Nephron progenitor cell (in vitro differentiated cells): ENCODE data around the gene ST3GAL4.
A peak's percentile ranks its signal among the peaks of the same experiment; 100 is the strongest.

ENCODE experiments used
- DNase-seq: peaks from one replicate; pipeline ENCODE4 v3.0.0; 2021
- H3K27ac Mint-ChIP-seq: 2 replicates; pipeline ENCODE4 v1.8.0; 2021; ENCODE audit warnings: mild to moderate bottlenecking, moderate library complexity, mixed read lengths
- H3K27me3 Mint-ChIP-seq: 2 replicates; pipeline ENCODE4 v1.8.0; 2021; ENCODE audit warnings: mild to moderate bottlenecking, low read depth, mixed read lengths; ENCODE audit not compliant: poor library complexity
- H3K36me3 Mint-ChIP-seq: 2 replicates; pipeline ENCODE4 v1.8.0; 2021; ENCODE audit warnings: low read depth, mixed read lengths
- H3K4me1 Mint-ChIP-seq: 2 replicates; pipeline ENCODE4 v1.8.0; 2021; ENCODE audit warnings: mixed read lengths
- H3K4me3 Mint-ChIP-seq: 2 replicates; pipeline ENCODE4 v1.8.0; 2021; ENCODE audit warnings: mild to moderate bottlenecking, moderate library complexity, mixed read lengths
- H3K9me3 Mint-ChIP-seq: 2 replicates; pipeline ENCODE4 v1.8.0; 2021; ENCODE audit warnings: mild to moderate bottlenecking, moderate library complexity, mixed read lengths
- TF ChIP-seq, protein P1 (sequence below): fragments of 200-600 bp; sonication (generic); IDR thresholded peaks from 2 replicates; pipeline ENCODE4 v1.5.0; 2021; ENCODE audit warnings: antibody characterized with exemption

ST3GAL4 gene

DNA sequence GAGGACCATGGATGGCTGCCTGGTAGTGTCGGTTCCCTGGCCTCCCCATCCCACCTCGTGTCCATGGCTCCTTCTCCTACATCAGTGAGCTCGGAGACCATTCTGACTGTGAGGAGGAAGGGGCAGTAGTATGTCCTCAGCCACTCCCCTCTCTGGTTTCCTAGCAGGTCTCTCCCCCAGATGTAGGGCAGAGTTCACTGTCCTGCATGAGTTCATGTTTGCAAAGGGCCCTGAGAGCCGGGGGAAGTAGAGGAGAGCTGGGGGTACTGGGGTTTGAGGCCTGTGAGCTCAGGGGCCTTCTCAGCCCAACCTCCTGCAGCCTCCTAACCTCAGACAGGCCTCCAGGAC is 18.4 kb upstream of the ST3GAL4 start:
- Mint-ChIP-seq H3K27ac (peak overlapping the region; percentile 91), H3K36me3 (peaks cover 47% of the 10 kb centered on the region), H3K4me1 (peaks cover 89% of the 10 kb centered on the region), H3K9me3 (no peaks in the 10 kb centered on the region), H3K4me3 (no peak overlapping the region), H3K27me3 (peaks cover 3% of the 10 kb centered on the region)
- DNase-seq = no peak
- TF ChIP-seq, protein P1, sequence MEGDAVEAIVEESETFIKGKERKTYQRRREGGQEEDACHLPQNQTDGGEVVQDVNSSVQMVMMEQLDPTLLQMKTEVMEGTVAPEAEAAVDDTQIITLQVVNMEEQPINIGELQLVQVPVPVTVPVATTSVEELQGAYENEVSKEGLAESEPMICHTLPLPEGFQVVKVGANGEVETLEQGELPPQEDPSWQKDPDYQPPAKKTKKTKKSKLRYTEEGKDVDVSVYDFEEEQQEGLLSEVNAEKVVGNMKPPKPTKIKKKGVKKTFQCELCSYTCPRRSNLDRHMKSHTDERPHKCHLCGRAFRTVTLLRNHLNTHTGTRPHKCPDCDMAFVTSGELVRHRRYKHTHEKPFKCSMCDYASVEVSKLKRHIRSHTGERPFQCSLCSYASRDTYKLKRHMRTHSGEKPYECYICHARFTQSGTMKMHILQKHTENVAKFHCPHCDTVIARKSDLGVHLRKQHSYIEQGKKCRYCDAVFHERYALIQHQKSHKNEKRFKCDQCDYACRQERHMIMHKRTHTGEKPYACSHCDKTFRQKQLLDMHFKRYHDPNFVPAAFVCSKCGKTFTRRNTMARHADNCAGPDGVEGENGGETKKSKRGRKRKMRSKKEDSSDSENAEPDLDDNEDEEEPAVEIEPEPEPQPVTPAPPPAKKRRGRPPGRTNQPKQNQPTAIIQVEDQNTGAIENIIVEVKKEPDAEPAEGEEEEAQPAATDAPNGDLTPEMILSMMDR = no peak

DNA sequence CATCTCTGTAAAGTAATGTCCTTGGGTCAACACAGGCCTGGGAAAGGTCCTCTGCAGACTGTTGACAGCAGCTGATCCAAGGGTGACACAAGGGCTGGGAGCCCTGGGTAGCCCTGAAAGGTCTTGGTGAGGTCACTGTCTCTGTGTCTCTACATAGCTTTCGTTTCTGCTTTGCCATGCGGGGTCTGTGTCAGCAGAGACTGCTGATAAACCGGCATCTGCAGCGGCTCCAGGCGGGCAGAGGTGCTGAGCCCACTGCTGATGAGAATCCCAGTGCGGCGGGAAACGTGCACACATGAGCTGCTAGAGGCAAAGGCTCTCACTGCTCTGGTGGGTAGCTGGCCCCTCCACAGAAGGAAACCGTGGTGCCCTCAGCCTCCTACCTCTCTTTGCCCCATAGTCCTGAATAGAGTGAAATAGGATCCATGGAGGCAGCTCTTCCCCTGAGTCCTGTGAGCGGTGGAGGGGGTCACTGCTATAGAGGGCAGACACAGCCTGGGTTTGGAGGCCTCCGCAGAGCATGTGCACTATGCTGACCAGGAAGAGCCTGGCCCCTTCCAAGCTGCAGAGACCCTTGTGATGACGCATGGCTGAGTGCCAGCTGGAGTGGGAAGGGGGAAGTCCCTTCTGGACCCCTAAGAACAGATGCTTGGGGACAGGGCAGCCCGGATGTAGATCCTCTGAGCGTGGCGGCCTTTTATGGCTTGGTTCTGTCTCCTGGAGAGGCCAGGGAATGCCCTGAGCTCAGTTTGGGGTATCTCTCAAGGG is 17.8 kb upstream of the ST3GAL4 start:
- TF ChIP-seq, protein P1 = no peak
- Mint-ChIP-seq H3K4me1 (peaks cover 89% of the 10 kb centered on the region), H3K27ac (peak overlapping the region; percentile 91), H3K36me3 (peaks cover 47% of the 10 kb centered on the region), H3K9me3 (no peaks in the 10 kb centered on the region), H3K4me3 (no peak overlapping the region), H3K27me3 (peaks cover 3% of the 10 kb centered on the region)
- DNase-seq = no peak

DNA sequence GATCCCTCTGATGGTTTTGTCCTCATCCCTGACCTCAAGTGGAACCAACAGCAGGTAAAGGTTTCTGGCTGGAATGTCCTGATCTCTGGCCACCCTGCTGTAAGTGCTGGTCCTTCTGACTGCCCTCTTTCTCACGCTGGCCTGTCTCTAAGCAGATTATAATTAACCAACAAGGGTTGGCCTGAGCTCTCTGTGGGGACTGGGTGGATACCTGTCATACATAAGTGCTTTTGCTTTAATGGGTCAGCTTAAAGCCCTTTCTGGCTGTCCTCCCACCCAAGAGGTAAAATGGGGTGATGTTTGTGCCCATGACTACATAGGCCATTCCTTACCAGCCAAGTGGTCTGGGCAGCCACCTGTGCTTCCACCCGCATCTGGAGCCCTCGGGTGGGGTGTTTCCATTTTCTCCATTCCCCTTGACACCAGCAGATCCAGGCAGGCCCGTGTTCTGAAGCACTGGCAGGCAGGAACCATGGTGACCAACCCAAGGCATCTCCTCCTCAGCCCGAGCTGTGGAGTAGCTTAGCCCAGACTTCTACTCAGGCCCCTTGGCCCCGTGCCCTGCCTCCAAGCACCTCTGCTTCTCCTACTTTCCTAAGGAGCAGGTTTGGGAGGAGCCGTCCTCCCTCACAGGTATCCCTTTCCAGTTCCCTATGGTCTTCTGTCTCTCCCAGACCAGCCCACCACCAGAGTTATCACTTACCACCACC is 17.0 kb upstream of the ST3GAL4 start:
- Mint-ChIP-seq H3K9me3 (no peaks in the 10 kb centered on the region), H3K4me3 (peak overlapping the region; percentile 58), H3K4me1 (peaks cover 86% of the 10 kb centered on the region), H3K27ac (peak overlapping the region; percentile 99), H3K36me3 (peaks cover 45% of the 10 kb centered on the region), H3K27me3 (peaks cover 3% of the 10 kb centered on the region)
- DNase-seq = no peak
- TF ChIP-seq, protein P1 = no peak

DNA sequence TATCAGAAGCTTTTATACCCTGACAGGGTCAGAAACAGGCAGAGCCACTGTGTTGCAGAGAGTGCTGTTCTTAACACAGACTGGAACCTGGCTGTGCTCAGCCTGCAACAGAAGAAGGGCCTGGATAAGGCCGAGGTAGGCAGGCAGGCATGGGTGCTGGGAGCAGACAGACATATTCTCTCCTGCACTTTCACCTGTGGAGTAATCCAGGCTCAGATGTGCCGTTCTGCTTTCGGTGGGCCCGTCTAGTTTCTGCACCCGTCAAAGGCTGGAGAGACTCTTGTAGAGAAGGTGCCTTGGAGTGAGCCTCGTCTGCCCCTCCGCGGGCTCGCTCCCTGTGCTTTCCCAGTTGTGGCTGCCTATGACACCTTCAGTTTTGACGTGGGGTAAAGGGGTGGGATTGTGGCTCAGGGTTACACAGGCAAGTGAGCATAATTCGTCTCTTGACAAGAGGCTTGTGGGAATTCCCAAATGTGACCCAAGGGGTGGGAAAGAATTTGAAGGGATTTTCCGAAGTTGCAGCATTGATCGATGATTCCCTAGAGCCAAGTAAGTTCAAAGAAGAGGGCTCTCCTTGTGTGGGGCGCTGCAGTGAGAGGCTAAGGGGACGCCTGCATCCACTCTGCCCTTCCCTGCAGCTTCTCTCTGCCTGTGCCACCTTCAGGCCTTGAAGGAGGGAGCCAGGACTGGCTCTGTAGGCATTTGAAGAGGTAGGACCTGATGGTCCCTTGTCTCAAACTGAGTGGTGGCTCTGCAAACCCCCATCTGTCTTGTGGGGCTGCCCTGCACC is 16.2 kb upstream of the ST3GAL4 start:
- peaks cover 89% of the 10 kb centered on the region for H3K4me1 Mint-ChIP-seq
- DNase-seq = no peak
- H3K9me3 Mint-ChIP-seq = no peaks in the 10 kb centered on the region
- H3K27me3 Mint-ChIP-seq = peaks cover 3% of the 10 kb centered on the region
- peak overlapping the region; percentile 58 for H3K4me3 Mint-ChIP-seq
- H3K27ac Mint-ChIP-seq = peak overlapping the region; percentile 99
- TF ChIP-seq, protein P1 = no peak
- H3K36me3 Mint-ChIP-seq = peaks cover 44% of the 10 kb centered on the region

DNA sequence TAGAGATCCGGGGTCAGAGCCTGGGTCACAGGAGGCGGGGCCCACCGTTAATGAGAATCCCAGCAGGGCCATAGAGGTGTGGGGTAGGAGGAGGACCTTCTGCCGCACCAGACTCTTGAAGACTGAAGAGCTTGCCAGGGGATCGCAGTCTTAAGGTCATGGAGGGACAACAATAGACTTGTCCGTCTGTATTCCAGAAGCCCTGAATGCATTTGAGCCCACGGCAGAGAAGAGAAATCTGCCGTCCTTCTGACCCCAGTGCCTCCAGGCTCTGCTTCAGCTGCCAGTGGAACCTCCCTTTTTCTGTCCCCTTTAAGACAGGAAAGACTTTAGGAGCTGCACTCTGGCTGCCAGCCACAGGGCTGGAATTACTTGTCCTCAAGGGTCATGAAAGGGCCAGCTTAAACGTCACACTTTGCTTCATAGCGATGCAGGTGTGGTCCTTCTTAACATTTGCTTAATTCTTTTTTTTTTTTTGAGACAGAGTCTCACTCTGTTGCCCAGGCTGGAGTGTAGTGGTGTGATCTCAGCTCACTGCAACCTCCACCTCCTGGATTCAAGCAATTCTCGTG is 15.5 kb upstream of the ST3GAL4 start:
- peaks cover 3% of the 10 kb centered on the region for H3K27me3 Mint-ChIP-seq
- no peaks in the 10 kb centered on the region for H3K9me3 Mint-ChIP-seq
- peak; percentile 45 for DNase-seq
- peaks cover 43% of the 10 kb centered on the region for H3K36me3 Mint-ChIP-seq
- H3K4me3 Mint-ChIP-seq = peak overlapping the region; percentile 58
- H3K4me1 Mint-ChIP-seq = peaks cover 91% of the 10 kb centered on the region
- TF ChIP-seq, protein P1 = no peak
- H3K27ac Mint-ChIP-seq = peak overlapping the region; percentile 99
